Liver (tissue), 9 donors: Measurements from ENCODE around the gene GGNBP2. TPM values are rescaled to one million over a fixed set of nuclear protein-coding genes. Genes with fewer than 3 reads are reported as not detected.

Source experiments
- DNase-seq: peaks from one replicate; pipeline ENCODE4 v3.0.0-alpha.2; 2017; ENCODE audit warnings: low spot score
- H3K27ac ChIP-seq, 2 donors: one replicate each; pipeline ENCODE4 v1.7.0; 2013; ENCODE audit warnings: inconsistent platforms in 2 of 2, low read length in 2 of 2, control low read depth in 1 of 2, low read depth in 1 of 2, mild to moderate bottlenecking in 1 of 2
- H3K27me3 ChIP-seq, 4 donors: one replicate each; pipeline versions ENCODE4 v1.6.1 to v1.7.0; 2013; ENCODE audit warnings: low read length in 3 of 4, inconsistent platforms in 1 of 4, mild to moderate bottlenecking in 1 of 4, moderate library complexity in 1 of 4; ENCODE audit not compliant: control insufficient read depth in 4 of 4, insufficient read depth in 4 of 4
- H3K36me3 ChIP-seq, 4 donors: one replicate each; pipeline versions ENCODE4 v1.6.1 to v1.7.0; 2013; ENCODE audit warnings: low read length in 3 of 4, mild to moderate bottlenecking in 3 of 4, low read depth in 1 of 4, moderate library complexity in 1 of 4; ENCODE audit not compliant: control insufficient read depth in 4 of 4, insufficient read depth in 3 of 4
- H3K4me1 ChIP-seq, 4 donors: one replicate each; pipeline versions ENCODE4 v1.6.1 to v1.7.0; 2013; ENCODE audit warnings: low read length in 3 of 4, mild to moderate bottlenecking in 3 of 4, moderate library complexity in 1 of 4; ENCODE audit not compliant: control insufficient read depth in 4 of 4, insufficient read depth in 4 of 4
- H3K4me3 ChIP-seq, 3 donors: one replicate each; pipeline versions ENCODE4 v1.6.1 to v1.7.0; 2013; ENCODE audit warnings: low read length in 3 of 3, control low read depth in 1 of 3, low read depth in 1 of 3, mild to moderate bottlenecking in 1 of 3
- H3K9ac ChIP-seq, 2 donors: one replicate each; pipeline ENCODE4 v1.7.0; 2013; ENCODE audit warnings: low read length in 2 of 2, mild to moderate bottlenecking in 2 of 2, moderate library complexity in 2 of 2, control low read depth in 1 of 2, low read depth in 1 of 2
- H3K9me3 ChIP-seq, 4 donors: one replicate each; pipeline versions ENCODE4 v1.6.1 to v1.7.0; 2013; ENCODE audit warnings: low read length in 3 of 4; ENCODE audit not compliant: control insufficient read depth in 4 of 4
- ATF3 ChIP-seq: IDR thresholded peaks from 2 replicates; pipeline ENCODE4 v1.6.1; 2016; ENCODE audit warnings: antibody characterized with exemption
- CTCF ChIP-seq: fragments of 150-350 bp; IDR thresholded peaks from 2 replicates; pipeline ENCODE4 v1.5.1; 2017; ENCODE audit warnings: improper control_type of control experiment, low read depth, low read length; ENCODE audit not compliant: missing input control
- EGR1 ChIP-seq, 2 donors: IDR thresholded peaks; 2 replicates each; pipeline ENCODE4 v1.6.1; 2016 to 2018; ENCODE audit warnings: antibody characterized with exemption in 2 of 2, low read depth in 2 of 2
- FOXA1 ChIP-seq: IDR thresholded peaks from 2 replicates; pipeline ENCODE4 v1.6.1; 2016; ENCODE audit warnings: antibody characterized with exemption
- FOXA2 ChIP-seq: IDR thresholded peaks from 2 replicates; pipeline ENCODE4 v1.6.1; 2016; ENCODE audit warnings: antibody characterized with exemption
- GABPA ChIP-seq, 2 donors: IDR thresholded peaks in 1 of 2; conservative IDR thresholded peaks in 1 of 2; 2 replicates each; pipeline ENCODE4 v1.6.1; 2016; ENCODE audit warnings: antibody characterized with exemption in 2 of 2, mild to moderate bottlenecking in 1 of 2, moderate library complexity in 1 of 2
- HNF4A ChIP-seq, 2 donors: conservative IDR thresholded peaks; 2 replicates each; pipeline ENCODE4 v1.6.1; 2016; ENCODE audit warnings: antibody characterized with exemption in 2 of 2, mild to moderate bottlenecking in 2 of 2
- HNF4G ChIP-seq: IDR thresholded peaks from 2 replicates; pipeline ENCODE4 v1.6.1; 2016; ENCODE audit warnings: antibody characterized with exemption
- JUND ChIP-seq, 2 donors: IDR thresholded peaks; 2 replicates each; pipeline ENCODE4 v1.6.1; 2016; ENCODE audit warnings: antibody characterized with exemption in 2 of 2
- MAX ChIP-seq: IDR thresholded peaks from 2 replicates; pipeline ENCODE4 v1.6.1; 2016; ENCODE audit warnings: antibody characterized with exemption
- NR2F2 ChIP-seq: IDR thresholded peaks from 2 replicates; pipeline ENCODE4 v1.6.1; 2016; ENCODE audit warnings: antibody characterized with exemption
- RAD21 ChIP-seq, 2 donors: IDR thresholded peaks; 2 replicates each; pipeline ENCODE4 v1.6.1; 2016; ENCODE audit warnings: antibody characterized with exemption in 2 of 2, mild to moderate bottlenecking in 2 of 2
- REST ChIP-seq: IDR thresholded peaks from 2 replicates; pipeline ENCODE4 v1.6.1; 2016; ENCODE audit warnings: antibody characterized with exemption, mild to moderate bottlenecking
- RXRA ChIP-seq, 2 donors: IDR thresholded peaks; 2 replicates each; pipeline ENCODE4 v1.6.1; 2017 to 2018; ENCODE audit warnings: antibody characterized with exemption in 2 of 2, mild to moderate bottlenecking in 1 of 2
- SP1 ChIP-seq: IDR thresholded peaks from 2 replicates; pipeline ENCODE4 v1.6.1; 2018; ENCODE audit warnings: antibody characterized with exemption, mild to moderate bottlenecking
- TAF1 ChIP-seq: conservative IDR thresholded peaks from 2 replicates; pipeline ENCODE4 v1.6.1; 2016; ENCODE audit warnings: antibody characterized with exemption, mild to moderate bottlenecking
- YY1 ChIP-seq: IDR thresholded peaks from 2 replicates; pipeline ENCODE4 v1.6.1; 2016; ENCODE audit warnings: antibody characterized with exemption, mild to moderate bottlenecking
- ZBTB33 ChIP-seq: IDR thresholded peaks from 2 replicates; pipeline ENCODE4 v1.6.1; 2016; ENCODE audit warnings: antibody characterized with exemption
- WGBS: extraction: QIAGEN DNeasy Blood & Tissue Kit; methylation state at CpG from one replicate; pipeline ENCODE4 v1.1.7; 2013; 5-methylcytosine and 5-hydroxymethylcytosine counted together
- polyA plus RNA-seq, 2 donors: library from polyadenylated mRNA; stranded (reverse) in 1 of 2; unstranded in 1 of 2; fragments of 200-250 nt in 1 of 2; fragments of >200 nt in 1 of 2; fragmentation: Nextera tagmentation in 1 of 2; extraction: Ambion mirVana in 1 of 2; gene quantifications; one replicate each; pipeline versions ENCODE4 v1.2.1 to v1.2.3, GENCODE V29; 2013 to 2015
- total RNA-seq, 2 donors: library from RNA; depleted of rRNA; stranded (reverse); fragments of >200 nt; gene quantifications; one replicate each; pipeline ENCODE4 v1.2.3, GENCODE V29; 2014
- donor health status: healthy.
- donor health status: healthy.
- donor health status: healthy.
- donor health status: healthy.
- donor health status: healthy.

Gene GGNBP2
- total and polyA plus RNA-seq, 4 donors: 19.6 to 48.6 (median 34.3) TPM

- TF ChIP-seq EGR1 (IDR thresholded peaks at IDR 0.05; ENCODE audit: low read depth in 2 of 2): no peak
- no peak for TF ChIP-seq FOXA2
- TF ChIP-seq YY1: no peak
These were observed 43.4 kb upstream of the GGNBP2 start (continued) for GRCh38 chr17:36501351-36501750.

GRCh38 chr17:36501963-36502362 lies 42.8 kb upstream of the GGNBP2 start:
- Histone ChIP-seq H3K36me3 (peaks cover 2 to 57% (median 16%) of the 10 kb centered on the region in 4 donors), H3K4me1 (no peaks in the 10 kb centered on the region), H3K9me3 (no peaks in the 10 kb centered on the region), H3K27me3 (no peaks in the 10 kb centered on the region), H3K4me3 (no peak overlapping the region), H3K27ac (no peak overlapping the region), H3K9ac (no peak overlapping the region)
- TF ChIP-seq TAF1: no peak
- TF ChIP-seq YY1: no peak
- TF ChIP-seq GABPA (IDR thresholded peaks at IDR 0.05 in 1 of 2, conservative IDR thresholded peaks at IDR 0.05 in 1 of 2): no peak
- TF ChIP-seq ZBTB33: no peak
- no peak for TF ChIP-seq RXRA (IDR thresholded peaks at IDR 0.05)
- no peak for TF ChIP-seq NR2F2
- no peak for TF ChIP-seq RAD21 (IDR thresholded peaks at IDR 0.05)
- TF ChIP-seq CTCF: no peak
- no peak for TF ChIP-seq FOXA2
- no peak for TF ChIP-seq MAX
- no peak for TF ChIP-seq HNF4G
- TF ChIP-seq HNF4A (conservative IDR thresholded peaks at IDR 0.05): no peak
- no peak for TF ChIP-seq FOXA1
- no peak for TF ChIP-seq EGR1 (IDR thresholded peaks at IDR 0.05; ENCODE audit: low read depth in 2 of 2)
- no peak for TF ChIP-seq SP1
- no peak for TF ChIP-seq REST
- no peak for TF ChIP-seq ATF3
- no peak for TF ChIP-seq JUND (IDR thresholded peaks at IDR 0.05)
- WGBS: 95% methylated on average over 6 of the region's 6 CpGs
- DNase-seq: no peak
